Sigmoid colon (tissue), 7 donors: ENCODE measurements around the gene NT5DC4. TPM values are rescaled to one million over a fixed set of nuclear protein-coding genes. Genes with fewer than 3 reads are reported as not detected.

Source experiments
- DNase-seq: peaks from one replicate; pipeline ENCODE4 v3.0.0-alpha.2; 2019
- H3K27ac ChIP-seq, 4 donors: fragments of 200-600 bp; sonication (generic); one replicate each; pipeline ENCODE4 v1.5.1; 2016 to 2019; ENCODE audit warnings: mild to moderate bottlenecking in 1 of 4
- H3K27me3 ChIP-seq, 3 donors: fragments of 200-600 bp; sonication (generic); one replicate each; pipeline ENCODE4 v1.5.1; 2019; ENCODE audit warnings: mild to moderate bottlenecking in 1 of 3
- H3K36me3 ChIP-seq, 4 donors: fragments of 200-600 bp; sonication (generic); one replicate each; pipeline ENCODE4 v1.5.1; 2016 to 2019
- H3K4me1 ChIP-seq, 4 donors: fragments of 200-600 bp; sonication (generic); one replicate each; pipeline ENCODE4 v1.5.1; 2017 to 2019
- H3K4me3 ChIP-seq, 4 donors: fragments of 200-600 bp; sonication (generic); one replicate each; pipeline ENCODE4 v1.5.1; 2017 to 2019; ENCODE audit warnings: mild to moderate bottlenecking in 2 of 4, moderate library complexity in 1 of 4
- H3K9me3 ChIP-seq, 4 donors: fragments of 200-600 bp in 3 of 4; sonication (generic) in 3 of 4; one replicate each; pipeline versions ENCODE4 v1.5.1 to v1.6.1; 2013 to 2019
- CTCF ChIP-seq, 4 experiments: fragments of 450-650 bp in 3 of 4; fragments of 200-600 bp in 1 of 4; IDR thresholded peaks; one replicate each; pipeline ENCODE4 v1.5.1; 2016 to 2019; ENCODE audit warnings: antibody characterized with exemption in 4 of 4, mild to moderate bottlenecking in 3 of 4, moderate library complexity in 2 of 4
- EP300 ChIP-seq, 4 donors: sonication (generic); formaldehyde crosslinking; IDR thresholded peaks; one replicate each; pipeline ENCODE4 v1.6.1; 2017; ENCODE audit warnings: antibody characterized with exemption in 4 of 4
- POLR2A ChIP-seq, 2 donors: fragments of 450-650 bp; IDR thresholded peaks; one replicate each; pipeline ENCODE4 v1.6.1; 2016; ENCODE audit warnings: antibody characterized with exemption in 2 of 2, mild to moderate bottlenecking in 2 of 2, moderate library complexity in 2 of 2
- POLR2AphosphoS5 ChIP-seq, 4 donors: sonication (generic); formaldehyde crosslinking; IDR thresholded peaks; one replicate each; pipeline ENCODE4 v1.6.1; 2017; ENCODE audit warnings: antibody characterized with exemption in 4 of 4
- WGBS, 2 donors: extraction: QIAGEN DNeasy Blood & Tissue Kit; methylation state at CpG; one replicate each; pipeline ENCODE4 v1.1.7; 2013; 5-methylcytosine and 5-hydroxymethylcytosine counted together
- intact Hi-C: fragments of 100-400 bp; cut with DNase I; formaldehyde crosslinking; loops from one replicate; pipeline ENCODE4 v1.15.1; 2023
- polyA plus RNA-seq, 3 donors: library from polyadenylated mRNA; stranded (reverse); fragments of 200-250 nt; gene quantifications; one replicate each; pipeline ENCODE4 v1.2.3, GENCODE V29; 2013
- total RNA-seq, 4 donors: library from RNA; depleted of rRNA; stranded (reverse); fragments of >200 nt; gene quantifications; one replicate each; pipeline ENCODE4 v1.1.0, GENCODE V29; 2016
- donor health status: healthy with polysubstance abuse.
- donor health status: Bipolar disorder and iron deficiency.
- donor health status: healthy.

Gene NT5DC4
- total and polyA plus RNA-seq, 7 donors: 0.89 TPM; not detected in 6

GRCh38 chr2:112755444-112755843 is 34.6 kb downstream of the NT5DC4 start:
- H3K4me3 ChIP-seq: no peak overlapping the region
- no peaks in the 10 kb centered on the region for H3K27me3 ChIP-seq
- TF ChIP-seq CTCF (IDR thresholded peaks at IDR 0.05): no peak
- TF ChIP-seq EP300 (IDR thresholded peaks at IDR 0.05): no peak
- no peak for TF ChIP-seq POLR2A (IDR thresholded peaks at IDR 0.05)
- no peak for TF ChIP-seq POLR2AphosphoS5 (IDR thresholded peaks at IDR 0.05)
- WGBS, 2 donors: 87 to 92% methylated on average over 4 of the region's 4 CpGs
- H3K4me1 ChIP-seq: peaks cover 0 to 5% (median 0%) of the 10 kb centered on the region in 4 donors
- H3K9me3 ChIP-seq: no peaks in the 10 kb centered on the region
- H3K27ac ChIP-seq: no peak overlapping the region
- intact Hi-C loops: no loop called here
- DNase-seq: no peak
- no peaks in the 10 kb centered on the region for H3K36me3 ChIP-seq

GRCh38 chr2:112756207-112756606 is 35.4 kb downstream of the NT5DC4 start:
- Histone ChIP-seq H3K27me3 (no peaks in the 10 kb centered on the region), H3K4me1 (peaks cover 0 to 5% (median 0%) of the 10 kb centered on the region in 4 donors), H3K36me3 (no peaks in the 10 kb centered on the region), H3K27ac (no peak overlapping the region), H3K9me3 (no peaks in the 10 kb centered on the region), H3K4me3 (no peak overlapping the region)
- 86 to 92% methylated on average over 3 of the region's 3 CpGs for WGBS, 2 donors
- no peak for DNase-seq
- no peak for TF ChIP-seq POLR2AphosphoS5 (IDR thresholded peaks at IDR 0.05)
- no peak for TF ChIP-seq POLR2A (IDR thresholded peaks at IDR 0.05)
- TF ChIP-seq EP300 (IDR thresholded peaks at IDR 0.05): no peak
- no peak for TF ChIP-seq CTCF (IDR thresholded peaks at IDR 0.05)
- intact Hi-C loops: no loop called here

- WGBS, 2 donors: 94 to 95% methylated on average over 3 of the region's 3 CpGs
- no peak overlapping the region for H3K4me3 ChIP-seq
- DNase-seq: no peak
- H3K36me3 ChIP-seq: no peaks in the 10 kb centered on the region
- TF ChIP-seq CTCF (IDR thresholded peaks at IDR 0.05) (no peak), POLR2AphosphoS5 (IDR thresholded peaks at IDR 0.05) (no peak), EP300 (IDR thresholded peaks at IDR 0.05) (no peak)
- H3K27me3 ChIP-seq: no peaks in the 10 kb centered on the region
- no peak overlapping the region for H3K27ac ChIP-seq
- H3K4me1 ChIP-seq: peaks cover 0 to 5% (median 0%) of the 10 kb centered on the region in 4 donors
- no peaks in the 10 kb centered on the region for H3K9me3 ChIP-seq
- intact Hi-C loops: no loop called here
Measured at GRCh38 chr2:112757265-112757664, 36.4 kb downstream of the NT5DC4 start.

- Histone ChIP-seq H3K4me3 (no peak overlapping the region), H3K4me1 (peaks cover 0 to 6% (median under 1%) of the 10 kb centered on the region in 4 donors), H3K36me3 (no peaks in the 10 kb centered on the region), H3K27ac (no peak overlapping the region), H3K27me3 (no peaks in the 10 kb centered on the region), H3K9me3 (no peaks in the 10 kb centered on the region)
- 82 to 87% methylated on average over 2 of the region's 2 CpGs for WGBS, 2 donors
- intact Hi-C loops: no loop called here
- DNase-seq: no peak
- no peak for TF ChIP-seq POLR2A (IDR thresholded peaks at IDR 0.05)
- no peak for TF ChIP-seq CTCF (IDR thresholded peaks at IDR 0.05)
- no peak for TF ChIP-seq EP300 (IDR thresholded peaks at IDR 0.05)
- TF ChIP-seq POLR2AphosphoS5 (IDR thresholded peaks at IDR 0.05): no peak
Measured at GRCh38 chr2:112758711-112759110, 37.9 kb downstream of the NT5DC4 start.

GRCh38 chr2:112760149-112760548 is 39.3 kb downstream of the NT5DC4 start:
- H3K27ac ChIP-seq: no peak overlapping the region
- no peaks in the 10 kb centered on the region for H3K36me3 ChIP-seq
- DNase-seq: no peak
- WGBS, 2 donors: 90 to 91% methylated on average over 1 of the region's 1 CpG
- H3K4me3 ChIP-seq: no peak overlapping the region
- peaks cover 0 to 16% (median 10%) of the 10 kb centered on the region in 4 donors for H3K4me1 ChIP-seq
- H3K9me3 ChIP-seq: no peaks in the 10 kb centered on the region
- H3K27me3 ChIP-seq: no peaks in the 10 kb centered on the region
- TF ChIP-seq POLR2A (IDR thresholded peaks at IDR 0.05) (no peak), POLR2AphosphoS5 (IDR thresholded peaks at IDR 0.05) (no peak), CTCF (IDR thresholded peaks at IDR 0.05) (no peak), EP300 (IDR thresholded peaks at IDR 0.05) (no peak)
- intact Hi-C loops: no loop called here
